Fibroblast of mammary gland (primary cell): Measurements from ENCODE around the gene PFKFB3.
"Not testable (repeated sequence)": the region's sequence is repeated elsewhere in the genome, so short reads cannot be mapped to it uniquely, and the experiment has no call there.

ENCODE experiments used
- DNase-seq: peaks from one replicate; pipeline ENCODE4 v3.0.0-alpha.2; 2010; ENCODE audit warnings: low read depth
- H3K4me3 ChIP-seq: 2 replicates; pipeline ENCODE4 v1.5.1; 2011; ENCODE audit warnings: low read depth, mild to moderate bottlenecking, low read length, moderate library complexity; ENCODE audit not compliant: control insufficient read depth
- TF ChIP-seq, protein P1 (sequence below): conservative IDR thresholded peaks from 2 replicates; pipeline ENCODE4 v1.5.1; 2011; ENCODE audit warnings: low read depth, low read length, inconsistent platforms; ENCODE audit not compliant: control insufficient read depth, insufficient read depth

PFKFB3 gene

DNA sequence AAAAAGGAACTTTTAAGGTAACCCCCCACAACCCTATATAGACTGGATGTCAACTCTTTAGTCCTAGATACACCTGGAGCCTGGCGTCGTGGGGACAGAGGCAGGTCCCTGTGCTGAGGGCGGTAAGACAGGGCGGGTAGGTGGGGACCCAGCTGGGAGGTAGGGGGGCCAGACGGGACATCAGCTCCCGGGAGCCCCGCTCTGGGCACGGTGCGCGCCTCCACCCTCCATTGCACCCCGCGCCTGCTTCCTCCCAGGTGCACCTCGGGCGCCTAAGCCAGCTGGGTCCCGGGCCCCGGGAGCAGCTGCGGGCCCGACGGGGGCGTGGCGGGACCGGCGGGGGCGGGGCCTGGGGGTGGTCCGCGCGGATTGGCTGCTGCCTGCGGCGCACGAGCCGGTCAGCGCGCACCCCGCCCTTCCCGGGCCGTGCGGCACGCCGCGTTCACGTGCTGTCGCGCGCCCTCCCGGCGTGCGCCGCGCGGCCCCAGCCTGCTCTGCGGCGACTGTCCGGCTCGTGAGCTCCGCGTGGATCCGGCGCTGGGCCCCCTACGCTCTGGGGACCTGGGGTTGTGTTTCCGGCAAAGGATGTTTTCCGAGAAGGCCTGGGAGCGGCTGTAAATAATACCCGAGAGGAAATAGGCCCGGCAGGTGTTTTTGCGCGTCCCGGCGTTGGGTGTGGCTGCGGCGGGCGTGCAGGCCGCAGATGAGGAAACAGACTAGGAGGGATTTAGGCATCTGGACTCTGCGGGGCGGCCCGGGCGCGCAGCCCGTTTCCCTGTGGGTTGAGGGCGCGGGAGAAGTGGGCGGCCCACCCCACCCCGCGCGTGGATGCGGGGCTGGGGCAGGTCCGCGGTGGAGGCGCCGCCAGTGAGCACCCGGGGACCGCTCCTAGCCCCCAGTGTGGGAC, 39.1 kb upstream of the PFKFB3 start:
- TF ChIP-seq, protein P1, sequence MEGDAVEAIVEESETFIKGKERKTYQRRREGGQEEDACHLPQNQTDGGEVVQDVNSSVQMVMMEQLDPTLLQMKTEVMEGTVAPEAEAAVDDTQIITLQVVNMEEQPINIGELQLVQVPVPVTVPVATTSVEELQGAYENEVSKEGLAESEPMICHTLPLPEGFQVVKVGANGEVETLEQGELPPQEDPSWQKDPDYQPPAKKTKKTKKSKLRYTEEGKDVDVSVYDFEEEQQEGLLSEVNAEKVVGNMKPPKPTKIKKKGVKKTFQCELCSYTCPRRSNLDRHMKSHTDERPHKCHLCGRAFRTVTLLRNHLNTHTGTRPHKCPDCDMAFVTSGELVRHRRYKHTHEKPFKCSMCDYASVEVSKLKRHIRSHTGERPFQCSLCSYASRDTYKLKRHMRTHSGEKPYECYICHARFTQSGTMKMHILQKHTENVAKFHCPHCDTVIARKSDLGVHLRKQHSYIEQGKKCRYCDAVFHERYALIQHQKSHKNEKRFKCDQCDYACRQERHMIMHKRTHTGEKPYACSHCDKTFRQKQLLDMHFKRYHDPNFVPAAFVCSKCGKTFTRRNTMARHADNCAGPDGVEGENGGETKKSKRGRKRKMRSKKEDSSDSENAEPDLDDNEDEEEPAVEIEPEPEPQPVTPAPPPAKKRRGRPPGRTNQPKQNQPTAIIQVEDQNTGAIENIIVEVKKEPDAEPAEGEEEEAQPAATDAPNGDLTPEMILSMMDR: no peak
- peak overlapping the region; percentile 76 for H3K4me3 ChIP-seq
- DNase-seq: peak; percentile 79

DNA sequence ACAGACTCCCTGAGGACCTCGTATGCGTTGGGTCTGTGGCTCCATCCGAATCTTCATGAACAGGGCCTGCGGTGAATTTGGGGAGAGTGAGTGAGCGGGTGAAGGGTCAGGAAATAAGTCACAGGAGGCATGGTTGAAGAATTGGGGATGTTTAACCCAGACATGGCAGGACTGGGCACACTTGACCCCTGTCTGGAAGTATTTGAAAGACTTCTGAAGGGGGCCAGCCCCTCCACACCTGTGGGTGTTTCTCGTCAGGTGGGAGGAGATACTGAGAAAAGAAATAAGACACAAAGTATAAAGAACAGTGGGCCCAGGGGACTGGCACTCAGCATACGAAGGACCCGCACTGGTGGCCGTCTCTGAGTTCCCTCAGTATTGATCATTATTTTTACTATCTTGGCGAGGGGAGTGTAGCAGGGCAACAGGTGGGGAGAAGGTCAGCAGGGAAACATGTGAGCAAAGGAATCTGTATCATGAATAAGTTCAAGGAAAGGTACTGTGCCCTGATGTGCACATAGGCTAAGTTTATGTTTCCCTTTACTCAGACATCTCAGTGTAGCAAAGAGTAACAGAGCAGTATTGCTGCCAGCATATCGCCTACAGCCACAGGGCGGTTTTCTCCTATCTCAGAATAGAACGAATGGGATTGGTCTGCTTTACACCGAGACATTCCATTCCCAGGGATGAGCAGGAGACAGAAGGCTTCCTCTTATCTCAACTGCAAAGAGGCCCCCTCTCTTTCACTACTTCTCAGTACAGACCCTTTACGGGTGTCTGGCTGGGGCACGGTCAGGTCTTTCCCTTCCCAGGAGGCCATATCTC, 38.2 kb upstream of the PFKFB3 start:
- peak overlapping the region; percentile 76 for H3K4me3 ChIP-seq
- DNase-seq: no peak
- TF ChIP-seq, protein P1: no peak

DNA sequence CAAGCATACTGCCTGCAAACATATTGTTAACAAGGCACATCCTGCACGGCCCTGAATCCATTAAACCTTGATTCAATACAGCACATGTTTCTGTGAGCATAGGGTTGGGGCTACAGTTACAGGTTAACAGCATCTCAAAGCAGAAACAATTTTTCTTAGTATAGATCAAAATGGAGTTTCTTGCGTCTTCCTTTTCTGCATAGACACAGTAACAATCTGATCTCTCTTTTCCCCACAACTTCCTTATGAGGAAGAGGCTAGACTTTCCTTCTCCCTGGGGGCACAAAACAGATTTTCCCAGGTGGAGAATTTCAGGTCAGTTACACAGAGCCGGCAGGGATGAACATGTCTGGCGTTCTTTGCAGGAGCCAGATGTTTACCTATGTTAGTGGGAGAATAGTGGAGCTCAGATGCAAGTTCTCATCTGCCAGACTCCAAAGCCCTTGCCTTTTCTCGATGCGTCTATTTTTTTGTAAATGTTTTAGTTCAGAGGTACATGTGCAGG, 37.5 kb upstream of the PFKFB3 start:
- TF ChIP-seq, protein P1: no peak
- no peak for DNase-seq
- no peak overlapping the region for H3K4me3 ChIP-seq

DNA sequence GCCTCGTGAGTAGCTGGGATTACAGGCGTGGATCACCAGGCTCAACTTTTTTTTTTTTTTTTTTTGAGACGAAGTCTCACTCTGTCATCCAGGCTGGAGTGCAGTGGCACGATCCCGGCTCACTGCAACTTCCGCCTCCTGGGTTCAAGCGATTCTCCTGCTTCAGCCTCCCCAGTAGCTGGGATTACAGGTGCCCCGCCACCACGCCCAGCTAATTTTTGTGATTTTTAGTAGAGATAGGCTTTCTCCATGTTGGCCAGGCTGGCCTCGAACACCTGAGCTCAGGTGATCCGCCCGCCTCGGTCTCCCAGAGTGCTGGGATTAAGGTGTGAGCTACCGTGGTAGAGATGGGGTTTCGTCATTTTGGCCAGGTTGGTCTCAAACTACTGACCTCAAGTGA, 36.8 kb upstream of the PFKFB3 start:
- DNase-seq, H3K4me3 ChIP-seq: not testable (repeated sequence)

DNA sequence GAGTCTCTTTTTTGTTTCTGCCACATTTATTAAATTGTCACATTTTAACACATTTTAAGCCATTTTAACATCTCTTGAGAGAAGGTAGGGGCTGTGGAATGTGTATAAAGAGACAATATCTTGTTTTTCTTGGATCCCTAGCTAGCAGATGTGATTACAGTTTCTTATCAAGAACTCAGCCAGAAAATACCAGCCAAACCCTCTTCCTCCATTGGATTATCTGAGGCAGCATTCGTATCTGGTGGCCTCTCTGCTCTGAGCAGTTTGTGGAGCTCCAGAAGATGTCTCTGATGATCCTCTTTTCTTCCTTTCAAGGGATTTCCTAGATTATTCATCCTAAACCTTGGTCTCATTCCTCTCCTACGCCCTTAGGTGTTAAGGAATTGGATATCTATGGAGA, 35.3 kb upstream of the PFKFB3 start:
- DNase-seq: no peak
- no peak overlapping the region for H3K4me3 ChIP-seq
- TF ChIP-seq, protein P1: no peak

DNA sequence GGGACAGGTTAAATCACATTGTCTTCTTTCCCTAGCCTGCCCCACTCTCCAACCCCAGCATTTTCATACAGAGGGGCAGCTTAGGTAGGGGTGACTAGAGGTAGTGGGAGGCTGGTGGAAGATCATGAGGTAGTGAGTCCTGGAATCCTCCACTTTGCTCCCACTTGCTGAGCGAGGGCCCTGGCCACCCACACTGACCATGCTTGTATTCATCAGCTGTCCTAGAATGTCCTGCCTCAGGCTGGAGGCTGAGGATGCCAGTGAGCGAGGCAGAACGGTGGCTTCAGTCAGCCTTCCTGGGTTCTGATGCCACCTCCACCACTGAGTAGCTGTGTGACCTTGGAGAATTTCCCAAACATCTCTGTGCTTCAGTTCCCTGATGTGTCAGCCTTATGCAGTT, 34.6 kb upstream of the PFKFB3 start:
- TF ChIP-seq, protein P1: no peak
- no peak for DNase-seq
- no peak overlapping the region for H3K4me3 ChIP-seq

DNA sequence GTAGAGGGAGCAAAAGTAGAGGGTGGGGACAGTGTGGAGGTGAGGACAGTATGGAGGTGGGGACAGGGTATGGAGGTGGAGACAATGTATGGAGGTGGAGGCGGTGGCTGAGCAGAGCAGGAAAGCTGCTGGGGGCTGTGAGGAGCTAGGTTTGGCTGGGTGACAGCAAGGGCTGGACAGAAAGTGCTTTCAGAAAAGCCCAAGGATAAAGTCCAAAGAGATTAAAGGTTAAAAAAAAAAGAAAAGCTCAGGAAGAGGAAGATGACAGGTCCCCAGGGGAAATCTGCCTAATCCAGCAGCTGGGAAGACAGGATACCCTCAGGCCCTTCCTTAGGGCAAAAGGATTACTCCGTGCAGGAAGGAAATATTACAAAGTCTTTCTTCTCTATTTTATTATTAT, 32.1 kb upstream of the PFKFB3 start:
- H3K4me3 ChIP-seq: no peak overlapping the region
- TF ChIP-seq, protein P1: no peak
- DNase-seq: peak; percentile 74
